SU-DHL-6 (cell line): ENCODE data around the gene UBA1.

Source experiments
- H2AFZ ChIP-seq: fragments of 200-600 bp; sonication (generic); 2 replicates; pipeline ENCODE4 v1.6.1; 2014; ENCODE audit warnings: low read depth, mild to moderate bottlenecking, moderate library complexity, mixed read lengths, antibody characterized with exemption, low read length; ENCODE audit not compliant: severe bottlenecking
- H3F3A ChIP-seq: fragments of 200-600 bp; shearing (Covaris generic); 2 replicates; pipeline ENCODE4 v1.6.0; 2016; ENCODE audit warnings: antibody characterized with exemption, mild to moderate bottlenecking; ENCODE audit not compliant: insufficient read depth
- H3K27ac ChIP-seq: fragments of 200-600 bp; sonication (generic); 2 replicates; pipeline ENCODE4 v1.5.1; 2016; ENCODE audit warnings: low read depth, mild to moderate bottlenecking, low read length, moderate library complexity, mixed read lengths
- H3K27me3 ChIP-seq: fragments of 200-600 bp; sonication (generic), shearing (Covaris generic); 2 replicates; pipeline ENCODE4 v1.6.0; 2014; ENCODE audit warnings: mild to moderate bottlenecking, low read length
- H3K36me3 ChIP-seq: fragments of 200-600 bp; sonication (generic); 2 replicates; pipeline ENCODE4 v1.6.1; 2014; ENCODE audit warnings: mild to moderate bottlenecking, low read length, mixed read lengths
- H3K4me2 ChIP-seq: fragments of 300-600, 200-600 bp; shearing (Covaris generic), sonication (generic); 2 replicates; pipeline ENCODE4 v1.6.0; 2014; ENCODE audit warnings: low read length, low read depth, mild to moderate bottlenecking; ENCODE audit not compliant: poor library complexity, severe bottlenecking
- H3K4me3 ChIP-seq: fragments of 200-600 bp; sonication (generic); 2 replicates; pipeline ENCODE4 v1.5.1; 2014; ENCODE audit warnings: antibody characterized with exemption, low read length, mild to moderate bottlenecking, mixed read lengths; ENCODE audit not compliant: insufficient read depth, poor library complexity, severe bottlenecking
- H3K79me2 ChIP-seq: fragments of 200-600 bp; sonication (generic); 2 replicates; pipeline ENCODE4 v1.6.1; 2014; ENCODE audit warnings: mild to moderate bottlenecking, low read length, moderate library complexity; ENCODE audit not compliant: insufficient read depth
- H3K9ac ChIP-seq: fragments of 200-600 bp; sonication (generic); 2 replicates; pipeline ENCODE4 v1.7.0; 2014; ENCODE audit warnings: mild to moderate bottlenecking, low read length
- H3K9me2 ChIP-seq: fragments of 200-600 bp; sonication (generic); replicated peaks from 2 replicates; pipeline ENCODE4 v1.6.1; 2014; ENCODE audit warnings: low read length; ENCODE audit not compliant: insufficient read depth
- H3K9me3 ChIP-seq: fragments of 200-600 bp; sonication (generic); 2 replicates; pipeline ENCODE4 v1.6.1; 2014; ENCODE audit warnings: low read length, mixed read lengths; ENCODE audit not compliant: insufficient read depth
- H4K20me1 ChIP-seq: fragments of 200-600 bp; sonication (generic); 2 replicates; pipeline ENCODE4 v1.6.1; 2014; ENCODE audit warnings: low read depth, mild to moderate bottlenecking, antibody characterized with exemption, low read length, moderate library complexity, mixed read lengths
- CTCF ChIP-seq: fragments of 200-600 bp; sonication (generic); IDR thresholded peaks from one replicate; pipeline ENCODE4 v1.5.1; 2017; ENCODE audit warnings: antibody characterized with exemption, mild to moderate bottlenecking, low read length, moderate library complexity; ENCODE audit not compliant: insufficient read depth, poor library complexity, severe bottlenecking
- EZH2phosphoT487 ChIP-seq: fragments of 200-600 bp; sonication (generic), shearing (Covaris generic); conservative IDR thresholded peaks from 2 replicates; pipeline ENCODE4 v1.6.1; 2018; ENCODE audit warnings: mild to moderate bottlenecking, antibody characterized with exemption, low read length, moderate library complexity, mixed read lengths

Gene UBA1

GRCh38 chrX:47234583-47234982 lies 41.0 kb downstream of the UBA1 start:
- H3K4me2 ChIP-seq: peak overlapping the region; percentile 97
- H3K79me2 ChIP-seq: peaks cover 42% of the 10 kb centered on the region
- no peaks in the 10 kb centered on the region for H3K36me3 ChIP-seq
- H3F3A ChIP-seq: peaks cover 14% of the 10 kb centered on the region
- H3K9me3 ChIP-seq: no peaks in the 10 kb centered on the region
- no peaks in the 10 kb centered on the region for H4K20me1 ChIP-seq
- H3K27me3 ChIP-seq: no peaks in the 10 kb centered on the region
- H3K9me2 ChIP-seq: no peaks in the 10 kb centered on the region
- H3K9ac ChIP-seq: peak overlapping the region; percentile 73
- no peak for TF ChIP-seq CTCF
- TF ChIP-seq EZH2phosphoT487: no peak
- H3K27ac ChIP-seq: peak overlapping the region; percentile 88; the same call in 1 of the 2 replicates
- H3K4me3 ChIP-seq: peak overlapping the region; percentile 84
- no peak overlapping the region for H2AFZ ChIP-seq

- Histone ChIP-seq H3K79me2 (peaks cover 42% of the 10 kb centered on the region), H3K27ac (no peak overlapping the region), H4K20me1 (no peaks in the 10 kb centered on the region), H3K9me3 (no peaks in the 10 kb centered on the region), H3K4me2 (no peak overlapping the region), H2AFZ (no peak overlapping the region), H3F3A (peaks cover 14% of the 10 kb centered on the region), H3K4me3 (no peak overlapping the region), H3K9me2 (no peaks in the 10 kb centered on the region), H3K36me3 (no peaks in the 10 kb centered on the region), H3K27me3 (no peaks in the 10 kb centered on the region), H3K9ac (no peak overlapping the region)
- TF ChIP-seq EZH2phosphoT487: no peak
- TF ChIP-seq CTCF: no peak
These were observed 42.1 kb downstream of the UBA1 start for GRCh38 chrX:47235691-47236103.

- H3K4me2 ChIP-seq: no peak overlapping the region
- no peaks in the 10 kb centered on the region for H3K27me3 ChIP-seq
- no peaks in the 10 kb centered on the region for H3K9me3 ChIP-seq
- TF ChIP-seq CTCF: no peak
- no peak for TF ChIP-seq EZH2phosphoT487
- H3K36me3 ChIP-seq: no peaks in the 10 kb centered on the region
- no peak overlapping the region for H2AFZ ChIP-seq
- H3K4me3 ChIP-seq: no peak overlapping the region
- no peaks in the 10 kb centered on the region for H3F3A ChIP-seq
- no peaks in the 10 kb centered on the region for H4K20me1 ChIP-seq
- H3K9ac ChIP-seq: no peak overlapping the region
- H3K27ac ChIP-seq: no peak overlapping the region
- peaks cover 38% of the 10 kb centered on the region for H3K79me2 ChIP-seq
- H3K9me2 ChIP-seq: no peaks in the 10 kb centered on the region
These were observed 45.6 kb downstream of the UBA1 start for GRCh38 chrX:47239199-47239598.
